Measurements from ENCODE around the gene ULK1.
A peak's percentile ranks its signal among the peaks of the same experiment; 100 is the strongest.
"Not testable (repeated sequence)": the region's sequence is repeated elsewhere in the genome, so short reads cannot be mapped to it uniquely, and the experiment has no call there.

The ULK1 gene

DNA sequence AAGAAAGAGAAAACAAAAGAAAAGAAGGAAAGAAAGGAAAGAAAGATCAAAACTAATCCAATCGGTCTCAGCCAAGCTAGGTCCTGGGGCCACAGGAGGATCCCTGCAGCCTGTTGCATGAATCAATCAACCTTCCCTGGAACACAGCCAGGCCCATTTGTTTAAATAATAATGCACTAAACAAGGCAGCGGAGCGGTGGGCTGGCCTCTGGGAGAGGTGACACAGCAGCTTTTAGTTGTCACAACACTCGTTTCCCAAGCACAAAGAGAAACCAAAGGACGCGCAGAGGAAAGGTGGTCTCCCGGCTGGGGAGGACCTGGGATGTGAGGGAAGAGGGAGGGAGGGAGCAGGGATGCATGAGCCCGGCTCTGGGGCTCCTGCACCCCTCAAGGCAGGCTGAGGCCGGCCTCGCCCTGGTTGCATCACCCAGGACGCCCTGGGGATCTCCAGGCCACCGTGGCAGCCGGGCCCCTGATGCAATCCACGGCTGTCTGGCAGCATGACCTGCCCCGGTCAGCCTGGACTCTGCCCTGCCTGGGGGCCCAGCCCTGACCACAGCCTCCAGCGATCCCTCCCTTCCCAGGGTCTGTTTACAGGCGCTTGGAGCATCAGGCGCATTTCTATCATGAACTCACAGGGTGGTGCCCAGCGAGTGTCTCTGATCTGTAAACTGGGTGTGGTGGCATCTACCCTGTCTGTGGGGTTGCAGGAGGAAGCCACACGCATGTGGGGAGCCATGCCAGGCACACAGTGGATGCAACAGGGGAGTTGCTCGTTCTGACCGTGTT is 33.8 kb upstream of the ULK1 start:
- DNase-seq, result no peak
- in situ Hi-C loops (cut with HindIII; ENCODE audit: low pct_ligation_motif_present, low pct_unique_long_range_greater_than_20kb, low sequenced_read_pairs), result no loop called here

DNA sequence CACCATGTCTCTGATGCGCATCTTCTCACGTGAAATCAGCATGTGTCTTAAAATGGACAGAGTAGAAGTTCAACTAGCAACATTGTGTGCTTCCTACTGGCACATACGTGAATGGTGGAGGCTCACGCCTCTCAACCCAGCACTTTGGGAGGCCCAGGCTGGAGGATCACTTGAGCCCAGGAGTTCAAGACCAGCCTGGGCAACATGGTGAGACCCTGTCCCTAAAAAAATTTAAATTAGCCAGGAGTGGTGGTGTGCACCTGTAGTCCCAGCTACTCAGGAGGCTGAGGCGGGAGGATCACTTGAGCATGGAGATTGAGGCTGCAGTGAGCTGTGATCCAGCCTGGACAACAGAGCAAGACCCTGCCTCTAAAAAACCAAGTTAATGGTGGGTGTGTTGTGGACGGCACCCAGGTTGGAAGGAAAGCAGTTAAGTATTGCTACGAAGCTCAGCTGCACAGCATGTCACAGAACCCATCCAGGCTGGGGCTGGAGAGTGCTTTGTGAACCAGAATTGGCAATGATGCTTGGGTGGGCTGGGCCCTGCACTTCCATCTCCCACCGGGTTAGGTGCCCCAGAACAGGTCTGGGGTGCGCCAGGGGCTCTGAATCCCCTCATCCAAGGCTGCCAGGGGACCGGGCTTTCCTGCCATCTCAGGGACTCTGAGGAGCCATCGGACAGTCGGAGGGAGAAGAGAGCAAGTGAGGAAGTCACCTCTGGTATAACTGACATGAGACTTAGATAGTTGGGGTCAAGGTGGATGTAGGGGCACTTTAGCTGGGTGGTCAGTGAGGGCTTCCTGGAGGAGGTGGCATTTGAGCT is 33.0 kb upstream of the ULK1 start:
- no peak for DNase-seq
- in situ Hi-C loops (cut with HindIII; ENCODE audit: low pct_ligation_motif_present, low pct_unique_long_range_greater_than_20kb, low sequenced_read_pairs), result no loop called here

DNA sequence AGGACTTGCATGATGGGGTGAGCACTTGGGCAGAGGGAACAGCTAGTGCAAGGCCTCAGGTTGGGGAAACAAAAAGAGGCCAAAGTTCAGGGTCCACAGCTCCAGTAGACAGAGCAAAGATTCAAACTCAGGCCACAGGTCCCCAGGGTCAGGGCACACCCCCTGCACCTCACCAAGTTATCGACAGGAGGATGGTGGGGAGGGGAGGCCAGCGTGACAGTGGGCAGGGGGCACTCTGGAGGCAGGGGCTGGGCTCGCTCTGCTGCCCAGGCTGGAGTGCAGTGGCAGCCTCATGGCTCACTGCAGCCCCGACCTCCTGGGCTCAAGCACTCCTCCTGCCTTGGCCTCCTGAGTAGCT is 32.4 kb upstream of the ULK1 start:
- in situ Hi-C loops (cut with HindIII; ENCODE audit: low pct_ligation_motif_present, low pct_unique_long_range_greater_than_20kb, low sequenced_read_pairs), result no loop called here
- no peak for DNase-seq

DNA sequence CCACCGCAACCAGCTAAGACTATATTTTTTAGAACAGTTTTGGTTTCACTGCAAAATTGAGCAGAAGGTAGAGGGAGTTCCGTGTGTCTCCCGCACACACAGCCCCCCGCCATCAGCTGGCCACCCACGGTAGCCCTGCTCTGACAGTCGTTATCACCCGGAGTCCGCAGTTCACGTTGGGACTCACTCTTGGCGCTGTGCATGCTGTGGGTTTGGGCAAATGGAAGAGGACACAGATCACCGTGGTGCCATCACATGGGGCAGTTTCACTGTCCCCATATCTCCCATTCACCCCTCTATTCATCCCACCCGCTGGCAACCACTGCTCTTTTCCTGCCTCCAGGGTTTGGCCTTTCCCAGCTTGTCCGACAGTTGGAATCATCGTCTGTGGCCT is 31.8 kb upstream of the ULK1 start:
- DNase-seq, result no peak
- in situ Hi-C loops (cut with HindIII; ENCODE audit: low pct_ligation_motif_present, low pct_unique_long_range_greater_than_20kb, low sequenced_read_pairs), result no loop called here

DNA sequence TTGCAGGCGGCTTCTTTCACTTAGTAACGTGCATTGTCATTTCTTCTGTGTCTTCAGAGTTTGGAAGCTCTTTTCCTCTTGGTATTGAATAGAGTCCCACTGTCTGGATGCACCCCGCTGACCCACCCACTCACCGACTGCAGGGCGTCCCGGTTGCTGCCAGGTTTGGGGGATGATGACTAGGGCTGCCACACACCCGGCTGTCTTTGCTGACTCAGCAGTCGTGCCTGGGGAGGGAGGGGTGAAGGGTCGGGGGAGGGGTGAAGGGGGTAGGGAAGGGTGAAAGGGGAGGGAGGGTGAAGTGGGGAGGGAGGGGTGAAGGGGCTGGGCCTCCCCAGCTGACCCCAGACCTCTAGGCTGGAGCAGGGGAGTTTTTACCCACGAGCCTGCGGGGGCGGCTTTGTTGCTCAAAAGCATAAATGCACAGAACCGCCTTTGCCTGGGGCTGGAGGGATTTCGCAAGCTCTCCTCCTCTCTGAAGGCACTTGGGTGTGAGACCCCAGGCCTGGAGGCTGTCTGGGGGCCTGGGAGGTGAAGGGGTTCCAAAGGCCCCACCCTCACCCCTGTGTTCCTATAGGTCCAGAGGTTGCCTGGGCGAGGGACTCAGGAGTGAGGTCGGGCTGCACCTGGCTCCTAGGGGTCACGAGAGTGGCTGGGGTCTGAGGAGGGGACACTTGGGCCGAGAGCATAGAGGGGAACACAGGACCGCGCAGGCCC is 31.3 kb upstream of the ULK1 start:
- no peak for DNase-seq
- in situ Hi-C loops (cut with HindIII; ENCODE audit: low pct_ligation_motif_present, low pct_unique_long_range_greater_than_20kb, low sequenced_read_pairs), result no loop called here

DNA sequence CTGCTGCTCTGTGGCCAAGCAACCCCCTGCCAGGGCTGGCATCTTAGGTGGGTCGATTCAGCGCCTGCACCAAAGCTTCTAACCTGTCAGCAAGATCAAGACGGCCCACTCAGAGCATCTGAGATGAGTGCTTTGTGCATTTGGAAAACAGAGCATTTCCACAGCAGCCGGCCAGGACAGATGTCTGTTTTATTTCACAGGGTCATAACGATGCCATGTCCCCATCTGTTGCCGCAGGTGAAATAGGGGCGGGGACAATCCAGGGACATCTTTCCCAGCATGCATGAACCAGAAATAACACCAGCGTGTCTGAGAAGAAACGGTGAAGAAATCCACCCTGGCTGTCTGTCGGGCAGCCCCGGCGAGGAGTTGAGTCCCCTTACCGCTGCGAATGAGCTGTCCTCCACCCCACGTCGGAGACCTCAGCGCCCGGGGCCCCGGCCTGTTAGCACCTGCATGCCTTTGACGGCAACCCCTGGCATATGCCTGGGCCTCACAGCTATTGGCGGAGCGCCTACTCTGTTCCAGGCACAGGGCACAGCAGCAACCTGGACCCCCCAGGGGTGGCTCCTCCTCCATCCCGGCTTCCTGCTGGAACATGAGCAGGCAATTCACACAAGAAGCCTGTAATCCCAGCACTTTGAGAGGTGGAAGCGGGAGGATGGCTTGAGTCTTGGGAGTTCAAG is 30.6 kb upstream of the ULK1 start:
- DNase-seq, result no peak
- in situ Hi-C loops (cut with HindIII; ENCODE audit: low pct_ligation_motif_present, low pct_unique_long_range_greater_than_20kb, low sequenced_read_pairs), result no loop called here

DNA sequence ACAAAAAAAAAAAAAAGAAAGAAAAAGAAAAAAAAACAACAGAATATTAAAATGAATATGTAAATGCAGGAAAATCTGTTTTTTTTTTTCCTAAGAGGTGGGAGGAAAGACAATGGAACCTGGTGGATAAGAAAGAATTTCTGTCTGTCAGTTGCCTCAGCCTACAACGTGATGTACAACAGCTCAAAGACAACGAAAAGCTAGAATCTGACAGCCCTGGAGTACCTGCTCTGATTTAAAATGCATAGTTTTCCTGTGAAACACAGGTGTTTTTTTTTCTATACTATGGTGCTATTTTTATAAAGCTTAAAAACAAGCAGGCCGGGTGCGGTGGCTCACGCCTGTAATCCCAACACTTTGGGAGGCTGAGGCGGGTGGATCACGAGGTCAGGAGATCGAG is 30.0 kb upstream of the ULK1 start:
- in situ Hi-C loops (cut with HindIII; ENCODE audit: low pct_ligation_motif_present, low pct_unique_long_range_greater_than_20kb, low sequenced_read_pairs), result no loop called here
- DNase-seq, result no peak

DNA sequence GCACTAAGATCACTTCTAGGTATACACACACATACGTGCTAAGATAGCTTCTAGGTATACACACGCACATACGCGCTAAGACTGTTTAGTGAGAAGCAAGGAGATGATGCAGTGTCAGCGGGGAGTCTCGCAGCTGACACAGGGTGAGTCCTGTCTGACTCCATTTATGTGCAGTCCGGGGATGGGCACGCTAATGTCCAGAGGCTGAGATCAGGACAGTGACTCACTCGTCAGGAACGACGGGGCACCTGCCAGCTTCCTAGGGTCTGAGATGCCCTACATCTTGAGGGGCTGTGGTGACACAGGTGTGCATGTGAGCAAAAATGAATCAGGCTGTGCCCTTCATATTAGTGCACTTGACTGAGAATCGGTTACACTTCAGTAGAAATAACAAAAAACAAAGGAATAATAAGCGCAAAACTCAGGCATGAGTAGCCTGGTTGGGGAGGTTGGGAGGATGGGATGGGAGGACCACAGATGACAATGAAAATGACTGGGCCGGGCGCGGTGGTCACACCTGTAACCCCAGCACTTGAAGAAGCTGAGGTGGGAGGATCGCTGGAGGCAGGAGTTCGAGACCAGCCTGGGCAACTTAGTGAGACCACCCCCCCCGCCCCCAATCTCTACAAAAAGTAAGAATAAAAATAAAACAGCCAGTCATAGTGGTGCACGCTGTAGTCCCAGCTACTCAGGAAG is 29.1 kb upstream of the ULK1 start:
- DNase-seq, result peak; percentile 97
- in situ Hi-C loops (cut with HindIII; ENCODE audit: low pct_ligation_motif_present, low pct_unique_long_range_greater_than_20kb, low sequenced_read_pairs), result no loop called here

DNA sequence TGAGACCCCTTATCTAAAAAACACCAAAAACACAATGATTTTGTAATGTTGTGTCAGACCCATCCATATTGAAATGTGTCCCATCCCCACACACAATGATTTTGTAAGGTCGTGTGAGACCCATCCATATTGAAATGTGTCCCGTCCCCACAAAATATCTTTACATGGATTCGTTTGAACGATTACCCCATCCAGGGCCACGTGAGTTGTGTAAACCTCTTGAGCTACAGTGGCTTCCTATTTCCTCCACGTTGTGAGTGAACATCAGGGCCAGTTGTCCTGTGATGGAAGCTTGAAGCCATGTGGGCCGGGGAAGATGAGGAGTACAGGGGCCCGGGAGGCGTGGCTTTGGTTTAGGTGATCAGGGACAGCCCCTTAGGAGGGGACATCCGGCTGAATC is 27.0 kb upstream of the ULK1 start:
- in situ Hi-C loops (cut with HindIII; ENCODE audit: low pct_ligation_motif_present, low pct_unique_long_range_greater_than_20kb, low sequenced_read_pairs), result no loop called here
- DNase-seq, result no peak

DNA sequence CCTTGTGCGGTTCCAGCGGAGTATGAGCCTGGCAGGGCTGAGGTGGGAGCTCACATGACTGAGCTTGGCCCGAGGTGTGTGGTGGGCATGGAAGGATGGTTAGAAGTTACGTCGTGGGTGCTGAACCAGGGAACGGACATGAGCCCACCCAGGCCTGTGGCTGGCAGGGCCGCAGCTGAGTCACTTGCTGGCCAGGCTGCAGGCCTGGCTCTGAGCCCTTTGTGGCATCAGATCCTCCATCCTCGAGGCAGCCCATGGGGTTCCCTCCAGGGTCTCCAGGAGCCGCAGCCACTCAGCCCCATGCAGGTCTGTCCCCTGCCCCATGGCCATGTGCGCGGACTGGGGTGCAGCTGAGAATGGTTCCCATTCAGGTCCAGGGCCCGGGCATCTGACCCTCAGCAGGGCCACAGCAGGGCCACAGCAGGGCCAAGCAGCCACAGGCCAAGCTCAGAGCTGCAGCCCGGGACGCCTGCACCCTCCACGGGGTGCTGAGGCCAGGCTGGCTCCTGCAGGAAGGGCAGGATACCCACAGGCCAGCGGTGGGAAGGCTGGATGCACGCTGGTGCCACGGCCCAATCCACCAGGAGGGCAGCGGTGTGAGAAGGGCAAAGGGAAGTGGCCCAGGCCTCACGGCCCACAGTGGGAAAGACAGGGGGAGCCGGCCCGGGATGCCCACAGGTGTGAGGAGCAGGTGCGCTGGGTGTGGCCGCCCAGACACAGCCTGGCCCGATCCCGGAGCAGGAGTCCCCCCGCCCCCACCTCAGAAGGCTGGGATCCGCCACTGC is 26.3 kb upstream of the ULK1 start:
- peak; percentile 28 for DNase-seq
- in situ Hi-C loops (cut with HindIII; ENCODE audit: low pct_ligation_motif_present, low pct_unique_long_range_greater_than_20kb, low sequenced_read_pairs), result no loop called here

DNA sequence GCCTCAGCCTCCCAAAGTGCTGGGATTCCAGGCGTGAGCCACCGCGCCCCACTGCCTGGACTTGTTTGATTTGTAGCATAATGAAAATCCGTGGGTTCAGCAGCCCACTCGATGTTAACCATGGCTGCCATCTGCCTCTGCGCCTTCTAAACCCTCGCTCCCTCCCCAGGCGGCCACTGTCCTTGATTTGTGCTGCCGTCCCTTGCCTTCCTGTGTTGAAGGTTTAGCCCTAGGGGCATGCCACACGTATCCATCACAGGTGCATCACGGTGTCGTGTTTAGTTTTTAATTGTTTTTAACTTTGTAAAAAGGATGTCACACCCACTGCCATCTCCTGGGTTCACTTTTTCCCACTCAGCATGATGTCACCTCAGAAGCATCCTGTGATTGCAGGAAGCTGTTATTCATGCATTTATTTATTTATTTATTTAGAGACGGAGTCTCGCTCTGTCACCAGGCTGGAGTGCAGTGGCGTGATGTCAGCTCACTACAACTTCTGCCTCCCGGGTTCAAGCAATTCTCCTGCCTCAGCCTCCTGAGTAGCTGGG is 24.5 kb upstream of the ULK1 start:
- DNase-seq, result peak; percentile 57
- in situ Hi-C loops (cut with HindIII; ENCODE audit: low pct_ligation_motif_present, low pct_unique_long_range_greater_than_20kb, low sequenced_read_pairs), result no loop called here

DNA sequence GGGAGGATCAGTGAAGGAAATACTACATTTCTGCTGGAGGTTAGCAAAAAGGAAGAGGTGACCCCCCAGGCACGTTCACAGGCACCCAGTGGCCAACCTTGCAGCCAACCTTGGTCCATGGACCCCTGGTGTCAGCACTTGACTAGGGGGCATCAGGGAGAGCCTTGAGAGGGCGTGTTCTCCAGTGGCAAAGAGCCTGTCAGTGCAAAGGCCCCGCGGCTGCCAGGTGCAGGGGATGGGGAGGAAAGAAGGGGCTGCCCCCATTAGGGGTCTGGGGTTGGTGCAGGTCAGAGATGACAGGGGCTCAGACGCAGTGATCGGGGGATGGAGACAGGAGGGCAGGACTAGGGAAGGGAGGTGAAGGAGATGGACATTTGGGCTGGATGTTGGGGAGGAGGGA is 22.7 kb upstream of the ULK1 start:
- in situ Hi-C loops (cut with HindIII; ENCODE audit: low pct_ligation_motif_present, low pct_unique_long_range_greater_than_20kb, low sequenced_read_pairs), result no loop called here
- DNase-seq, result no peak

DNA sequence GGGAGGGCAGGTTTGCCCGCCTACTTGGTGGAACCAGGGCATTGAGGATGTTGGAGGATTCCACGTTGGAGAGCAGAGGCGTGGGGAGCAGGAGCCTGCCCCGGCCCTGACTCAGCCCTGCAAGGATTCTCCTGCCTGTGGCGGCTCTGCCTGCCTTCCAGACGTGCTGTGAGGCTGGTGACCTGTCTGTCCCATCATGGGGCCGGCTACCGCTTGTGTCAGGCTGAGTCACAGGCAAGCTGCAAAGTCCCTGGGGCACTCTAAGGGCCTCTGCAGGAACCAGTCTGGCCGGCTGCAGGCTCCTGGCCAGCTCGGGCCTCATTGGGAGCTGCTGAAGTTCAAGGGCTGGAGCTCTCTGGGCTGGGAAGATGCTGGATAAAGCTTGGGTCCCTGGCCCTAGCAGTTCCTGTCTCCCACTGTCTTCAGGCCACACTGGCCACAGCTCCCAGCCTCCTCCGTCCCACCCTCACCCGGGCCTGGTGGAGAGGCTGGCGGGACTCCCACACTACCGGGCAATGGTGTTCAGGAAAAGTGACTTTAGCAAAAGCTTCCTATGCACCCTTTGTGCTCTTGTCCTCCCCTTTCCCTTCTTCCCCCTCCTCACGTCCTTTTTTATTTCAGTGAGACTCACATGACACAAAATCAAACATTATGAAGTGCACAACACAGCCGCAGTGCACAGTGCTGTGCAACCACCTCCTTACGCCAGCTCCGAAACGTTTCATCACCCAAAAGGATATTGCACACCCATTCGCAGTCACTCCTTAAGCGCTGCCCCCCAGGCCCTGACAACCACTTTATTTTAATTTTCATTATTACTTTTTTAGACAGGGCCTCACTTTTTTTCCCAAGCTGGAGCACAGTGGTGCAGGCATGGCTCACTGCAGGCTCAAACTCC is 22.0 kb upstream of the ULK1 start:
- no peak for DNase-seq
- in situ Hi-C loops (cut with HindIII; ENCODE audit: low pct_ligation_motif_present, low pct_unique_long_range_greater_than_20kb, low sequenced_read_pairs), result no loop called here

DNA sequence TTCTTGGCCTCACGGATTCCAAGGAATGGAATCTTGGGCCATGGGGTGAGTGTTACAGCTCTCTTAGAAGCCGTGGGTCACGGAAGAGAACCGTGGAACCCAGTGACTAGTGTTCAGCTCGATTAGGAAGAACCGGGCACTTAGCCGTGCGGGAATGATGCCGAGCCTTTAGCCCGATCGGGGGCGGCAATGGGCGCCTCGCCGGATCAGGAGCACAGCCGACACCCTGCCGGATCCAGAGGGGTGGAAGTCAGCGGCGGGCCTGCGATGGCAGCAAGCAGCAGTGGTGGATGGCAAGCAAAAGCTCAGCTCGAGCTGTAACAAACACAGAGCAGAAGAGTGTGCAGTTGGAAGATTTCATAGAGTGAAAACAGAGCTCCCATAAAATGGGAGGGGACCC is 21.1 kb upstream of the ULK1 start:
- in situ Hi-C loops (cut with HindIII; ENCODE audit: low pct_ligation_motif_present, low pct_unique_long_range_greater_than_20kb, low sequenced_read_pairs), result no loop called here
- DNase-seq, result no peak

DNA sequence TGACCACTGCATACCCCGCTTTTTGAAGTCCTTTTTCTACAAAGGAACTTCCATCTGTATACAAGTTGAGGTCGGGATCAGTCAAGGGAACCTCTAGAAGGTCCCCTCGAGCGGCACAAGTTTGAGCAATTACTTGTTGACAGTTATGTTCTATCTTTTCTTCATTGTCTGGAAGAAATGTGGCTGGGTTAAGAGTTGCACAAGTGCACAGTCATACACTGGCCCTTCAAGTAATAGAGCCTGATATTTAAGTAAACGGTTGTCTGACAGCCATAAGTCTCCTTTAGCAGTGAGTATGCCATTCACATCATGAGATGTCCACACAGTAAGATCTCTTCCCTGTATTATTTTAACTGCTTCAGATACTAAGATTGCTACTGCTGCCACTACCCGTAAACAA is 19.4 kb upstream of the ULK1 start:
- in situ Hi-C loops (cut with HindIII; ENCODE audit: low pct_ligation_motif_present, low pct_unique_long_range_greater_than_20kb, low sequenced_read_pairs); DNase-seq: not testable (repeated sequence)

DNA sequence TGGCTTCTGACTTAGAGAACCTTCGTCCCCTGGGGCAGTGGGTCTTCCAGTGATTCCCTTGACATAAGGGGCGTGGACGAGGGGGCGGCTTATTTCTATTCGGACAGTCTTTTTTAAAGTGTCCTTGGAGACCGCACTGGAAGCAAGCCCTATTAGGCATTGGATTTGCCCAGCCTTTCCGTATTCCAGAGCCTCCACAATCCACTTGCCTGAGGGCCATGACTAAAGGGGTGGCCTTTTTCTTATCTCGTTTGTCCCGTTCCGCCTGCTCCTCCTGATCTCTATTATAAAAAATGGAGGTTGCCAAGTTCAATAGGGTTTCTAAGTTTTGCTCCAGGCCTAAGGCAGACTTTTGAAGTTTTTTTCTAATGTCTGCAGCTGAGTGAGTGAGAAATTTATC is 17.2 kb upstream of the ULK1 start:
- DNase-seq; in situ Hi-C loops (cut with HindIII; ENCODE audit: low pct_ligation_motif_present, low pct_unique_long_range_greater_than_20kb, low sequenced_read_pairs): not testable (repeated sequence)

DNA sequence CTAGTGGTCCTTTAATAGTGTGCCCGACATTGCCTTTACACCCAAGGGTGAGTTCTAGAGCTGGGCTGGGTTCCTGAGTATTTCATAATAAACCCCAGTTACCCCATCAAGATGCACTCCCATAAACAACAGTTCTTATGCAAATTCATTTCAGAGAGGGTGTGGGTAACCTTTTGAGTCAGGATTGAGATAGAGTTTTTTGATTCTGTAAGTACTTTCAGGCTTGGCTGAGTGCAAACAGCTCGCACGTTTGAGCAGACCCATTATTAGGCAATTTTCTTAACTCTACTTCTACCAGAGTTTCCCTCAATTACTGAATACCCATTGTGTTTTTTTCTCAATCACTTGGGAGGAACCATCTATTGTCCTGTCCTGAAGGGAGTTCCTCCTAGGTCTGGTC is 16.0 kb upstream of the ULK1 start:
- in situ Hi-C loops (cut with HindIII; ENCODE audit: low pct_ligation_motif_present, low pct_unique_long_range_greater_than_20kb, low sequenced_read_pairs); DNase-seq: not testable (repeated sequence)
